Measurements from ENCODE around the gene YIPF1. TPM values are rescaled to one million over a fixed set of nuclear protein-coding genes. Genes with fewer than 3 reads are reported as not detected.
"Not testable (repeated sequence)": the region's sequence is repeated elsewhere in the genome, so short reads cannot be mapped to it uniquely, and the experiment has no call there.

YIPF1 gene
- total RNA-seq, 1 donor from 2014 or later, result 41.2 TPM

GRCh38 chr1:53891018-53891417 is 1.4 kb upstream of the YIPF1 start:
- peaks cover 3% of the 10 kb centered on the region for H3K79me2 ChIP-seq (ENCODE audit: low read depth)
- TF ChIP-seq EZH2 (IDR thresholded peaks at IDR 0.05) (no peak), CTCF (IDR thresholded peaks at IDR 0.05) (no peak), EZH2phosphoT487 (IDR thresholded peaks at IDR 0.05) (no peak)
- H3F3A ChIP-seq (ENCODE audit: low read depth), result peaks cover 4% of the 10 kb centered on the region
- H3K9ac ChIP-seq, result no peak overlapping the region
- H4K20me1 ChIP-seq (ENCODE audit: low read depth), result no peaks in the 10 kb centered on the region
- no peaks in the 10 kb centered on the region for H3K9me3 Mint-ChIP-seq
- no peak overlapping the region for H3K4me3 Mint-ChIP-seq
- no peak for DNase-seq (ENCODE audit: low spot score)
- H3K4me1 ChIP-seq, result peaks cover 4% of the 10 kb centered on the region
- no peak overlapping the region for H3K4me2 ChIP-seq
- H2AFZ ChIP-seq (replicated peaks), result no peak overlapping the region
- H3K9me3 ChIP-seq (ENCODE audit: low read depth), result no peaks in the 10 kb centered on the region
- peaks cover 15% of the 10 kb centered on the region for H3K4me1 Mint-ChIP-seq
- no peak overlapping the region for H3K4me3 ChIP-seq
- no peak overlapping the region for H3K27ac ChIP-seq
- H3K27me3 ChIP-seq, result no peaks in the 10 kb centered on the region
- H3K27me3 Mint-ChIP-seq (ENCODE audit: insufficient read depth, low read depth), result peaks cover 3% of the 10 kb centered on the region
- H3K36me3 Mint-ChIP-seq, result no peaks in the 10 kb centered on the region
- no peak overlapping the region for H3K27ac Mint-ChIP-seq
- peaks cover 5% of the 10 kb centered on the region for H3K36me3 ChIP-seq

- Histone ChIP-seq H3K4me3 (no peak overlapping the region), H3K27ac (no peak overlapping the region), H3K36me3 (peaks cover 5% of the 10 kb centered on the region), H2AFZ (replicated peaks) (peak overlapping the region; percentile 92), H3K4me2 (peak overlapping the region; percentile 70), H3F3A (ENCODE audit: low read depth) (peaks cover 4% of the 10 kb centered on the region), H3K9me3 (ENCODE audit: low read depth) (no peaks in the 10 kb centered on the region), H3K79me2 (ENCODE audit: low read depth) (peaks cover 3% of the 10 kb centered on the region), H4K20me1 (ENCODE audit: low read depth) (no peaks in the 10 kb centered on the region), H3K27me3 (no peaks in the 10 kb centered on the region), H3K4me1 (peaks cover 4% of the 10 kb centered on the region), H3K9ac (no peak overlapping the region)
- H3K4me3 Mint-ChIP-seq, result peak overlapping the region; percentile 98
- H3K9me3 Mint-ChIP-seq, result no peaks in the 10 kb centered on the region
- H3K27me3 Mint-ChIP-seq (ENCODE audit: insufficient read depth, low read depth), result peaks cover 3% of the 10 kb centered on the region
- no peak for TF ChIP-seq CTCF (IDR thresholded peaks at IDR 0.05)
- TF ChIP-seq EZH2 (IDR thresholded peaks at IDR 0.05), result no peak
- no peak for TF ChIP-seq EZH2phosphoT487 (IDR thresholded peaks at IDR 0.05)
- no peaks in the 10 kb centered on the region for H3K36me3 Mint-ChIP-seq
- peak overlapping the region; percentile 47 for H3K27ac Mint-ChIP-seq
- no peak for DNase-seq (ENCODE audit: low spot score)
- H3K4me1 Mint-ChIP-seq, result peaks cover 15% of the 10 kb centered on the region
Observed at GRCh38 chr1:53890522-53890941, 935 bp upstream of the YIPF1 start.

- no peak for TF ChIP-seq CTCF (IDR thresholded peaks at IDR 0.05)
- no peak for TF ChIP-seq EZH2phosphoT487 (IDR thresholded peaks at IDR 0.05)
- no peak for TF ChIP-seq EZH2 (IDR thresholded peaks at IDR 0.05)
- no peaks in the 10 kb centered on the region for H3K27me3 ChIP-seq
- no peak overlapping the region for H3K9ac ChIP-seq
- H3K36me3 Mint-ChIP-seq, result no peaks in the 10 kb centered on the region
- peaks cover 3% of the 10 kb centered on the region for H3K27me3 Mint-ChIP-seq (ENCODE audit: insufficient read depth, low read depth)
- peaks cover 3% of the 10 kb centered on the region for H3K79me2 ChIP-seq (ENCODE audit: low read depth)
- no peaks in the 10 kb centered on the region for H3K9me3 ChIP-seq (ENCODE audit: low read depth)
- H3K4me1 Mint-ChIP-seq, result peaks cover 14% of the 10 kb centered on the region
- H3K4me3 Mint-ChIP-seq, result peak overlapping the region; percentile 98
- no peak overlapping the region for H3K27ac Mint-ChIP-seq
- H3K9me3 Mint-ChIP-seq, result no peaks in the 10 kb centered on the region
- peaks cover 4% of the 10 kb centered on the region for H3K4me1 ChIP-seq
- H4K20me1 ChIP-seq (ENCODE audit: low read depth), result no peaks in the 10 kb centered on the region
- DNase-seq (ENCODE audit: low spot score), result no peak
- H3K36me3 ChIP-seq, result peaks cover 5% of the 10 kb centered on the region
- H3F3A ChIP-seq (ENCODE audit: low read depth), result peaks cover 4% of the 10 kb centered on the region
- peak overlapping the region; percentile 84 for H3K4me3 ChIP-seq
- no peak overlapping the region for H2AFZ ChIP-seq (replicated peaks)
- no peak overlapping the region for H3K27ac ChIP-seq
- H3K4me2 ChIP-seq, result peak overlapping the region; percentile 70
Observed at GRCh38 chr1:53888681-53889080, 916 bp downstream of the YIPF1 start.

GRCh38 chr1:53883600-53883999 is 6.0 kb downstream of the YIPF1 start:
- H3K79me2 ChIP-seq (ENCODE audit: low read depth); H3K27me3 Mint-ChIP-seq (ENCODE audit: insufficient read depth, low read depth); H3K9ac ChIP-seq; H3K4me1 ChIP-seq; H3K4me3 Mint-ChIP-seq; H3K9me3 ChIP-seq (ENCODE audit: low read depth); DNase-seq (ENCODE audit: low spot score); H4K20me1 ChIP-seq (ENCODE audit: low read depth); H3K27me3 ChIP-seq; H3K9me3 Mint-ChIP-seq; H3K4me2 ChIP-seq; H3K4me3 ChIP-seq; H3K27ac Mint-ChIP-seq; H3K36me3 ChIP-seq; H3K4me1 Mint-ChIP-seq; H3F3A ChIP-seq (ENCODE audit: low read depth); H2AFZ ChIP-seq (replicated peaks); H3K27ac ChIP-seq: not testable (repeated sequence)
- peaks cover 14% of the 10 kb centered on the region for H3K36me3 Mint-ChIP-seq

- H2AFZ ChIP-seq (replicated peaks); H3K4me1 Mint-ChIP-seq; H3K27me3 Mint-ChIP-seq (ENCODE audit: insufficient read depth, low read depth); H3K4me1 ChIP-seq; H3K36me3 ChIP-seq; H3K27ac ChIP-seq; H3K27me3 ChIP-seq; DNase-seq (ENCODE audit: low spot score); H3K79me2 ChIP-seq (ENCODE audit: low read depth); H3K4me2 ChIP-seq; H3K9ac ChIP-seq; H3K9me3 ChIP-seq (ENCODE audit: low read depth); H3K27ac Mint-ChIP-seq; H3K4me3 Mint-ChIP-seq; H3K9me3 Mint-ChIP-seq; H4K20me1 ChIP-seq (ENCODE audit: low read depth); H3K4me3 ChIP-seq; H3F3A ChIP-seq (ENCODE audit: low read depth): not testable (repeated sequence)
- peaks cover 14% of the 10 kb centered on the region for H3K36me3 Mint-ChIP-seq
Observed at GRCh38 chr1:53881853-53882252, 7.7 kb downstream of the YIPF1 start.
